PC-9 (cell line): ENCODE data around the gene TBL1XR1. TPM values are rescaled to one million over a fixed set of nuclear protein-coding genes. Genes with fewer than 3 reads are reported as not detected.

Experiments
- BruUV-seq: library from RNA; stranded (reverse); fragments of 400-500 nt; replicated peaks from 2 replicates; lab custom pipeline; 2021; lab: Mats Ljungman, UMichigan
- CTCF ChIA-PET: fragments of 300-600 bp; sonication (Branson Sonifier 250); formaldehyde crosslinking; loops from one replicate; lab custom pipeline; 2022; ENCODE audit warnings: antibody characterized with exemption; lab: Charles Lee
- POLR2A ChIA-PET: fragments of 300-600 bp; sonication (Branson Sonifier 250); formaldehyde crosslinking; loops from one replicate; lab custom pipeline; 2022; ENCODE audit warnings: antibody characterized with exemption; ENCODE audit not compliant: unreplicated experiment; lab: Charles Lee
- DNase-seq, 2 experiments: peaks; one replicate each; pipeline versions ENCODE4 v3.0.0 to v3.0.0-alpha.2; 2015 to 2022; ENCODE audit warnings: mixed read lengths in 1 of 2
- H2AFZ ChIP-seq: fragments of 200-600 bp; sonication (generic); 2 replicates; pipeline ENCODE4 v1.8.1; 2017; ENCODE audit warnings: antibody characterized with exemption
- H3F3A ChIP-seq: fragments of 200-600 bp; sonication (generic); 2 replicates; pipeline ENCODE4 v1.8.1; 2017; ENCODE audit warnings: antibody characterized with exemption, mild to moderate bottlenecking, low read depth; ENCODE audit not compliant: insufficient read depth
- H3K27ac ChIP-seq: fragments of 200-600 bp; sonication (generic); 2 replicates; pipeline ENCODE4 v1.6.1; 2016; ENCODE audit warnings: mixed run types
- H3K27me3 ChIP-seq: fragments of 200-600 bp; sonication (generic); 2 replicates; pipeline ENCODE4 v1.6.1; 2016; ENCODE audit warnings: low read depth, mixed run types; ENCODE audit not compliant: insufficient read depth
- H3K36me3 ChIP-seq: fragments of 200-600 bp; sonication (generic); 2 replicates; pipeline ENCODE4 v1.6.1; 2016; ENCODE audit warnings: low read depth, mixed run types
- H3K4me1 ChIP-seq: fragments of 200-600 bp; sonication (generic); replicated peaks from 2 replicates; pipeline ENCODE4 v1.6.1; 2016; ENCODE audit warnings: mixed run types; ENCODE audit not compliant: insufficient read depth
- H3K4me2 ChIP-seq: fragments of 200-600 bp; sonication (generic); 2 replicates; pipeline ENCODE4 v1.6.1; 2017; ENCODE audit warnings: mixed run types
- H3K4me3 ChIP-seq: fragments of 200-600 bp; sonication (generic); 2 replicates; pipeline ENCODE4 v1.6.1; 2016; ENCODE audit warnings: mixed run types
- H3K79me2 ChIP-seq: fragments of 200-600 bp; sonication (generic); 2 replicates; pipeline ENCODE4 v1.6.1; 2017; ENCODE audit warnings: low read depth, mixed run types
- H3K9me2 ChIP-seq: fragments of 200-600 bp; sonication (generic); 2 replicates; pipeline ENCODE4 v1.8.1; 2017; ENCODE audit warnings: mild to moderate bottlenecking; ENCODE audit not compliant: insufficient read depth
- H3K9me3 ChIP-seq: fragments of 200-600 bp; sonication (generic); 2 replicates; pipeline ENCODE4 v1.8.1; 2016; ENCODE audit warnings: low read depth; ENCODE audit not compliant: insufficient read depth
- H4K20me1 ChIP-seq: fragments of 200-600 bp; sonication (generic); 2 replicates; pipeline ENCODE4 v1.8.1; 2017; ENCODE audit not compliant: insufficient read depth
- CTCF ChIP-seq: fragments of 200-600 bp; sonication (generic); conservative IDR thresholded peaks from 2 replicates; pipeline ENCODE4 v1.6.1; 2017; ENCODE audit warnings: mixed run types, antibody characterized with exemption, mild to moderate bottlenecking, moderate library complexity
- EZH2 ChIP-seq: fragments of 200-600 bp; sonication (generic); IDR thresholded peaks from 2 replicates; pipeline ENCODE4 v1.8.0; 2017; ENCODE audit warnings: antibody characterized with exemption, low read depth
- intact Hi-C: fragments of 100-400 bp; cut with micrococcal nuclease; formaldehyde crosslinking; loops from one replicate; pipeline ENCODE4 v1.10.0; 2022; ENCODE audit not compliant: unreplicated experiment
- total RNA-seq: library from RNA; stranded (reverse); gene quantifications from 2 replicates; pipeline ENCODE4 v1.2.3, GENCODE V29; 2021

The TBL1XR1 gene
- total RNA-seq, 1 experiment from 2014 or later, result 243 TPM

DNA sequence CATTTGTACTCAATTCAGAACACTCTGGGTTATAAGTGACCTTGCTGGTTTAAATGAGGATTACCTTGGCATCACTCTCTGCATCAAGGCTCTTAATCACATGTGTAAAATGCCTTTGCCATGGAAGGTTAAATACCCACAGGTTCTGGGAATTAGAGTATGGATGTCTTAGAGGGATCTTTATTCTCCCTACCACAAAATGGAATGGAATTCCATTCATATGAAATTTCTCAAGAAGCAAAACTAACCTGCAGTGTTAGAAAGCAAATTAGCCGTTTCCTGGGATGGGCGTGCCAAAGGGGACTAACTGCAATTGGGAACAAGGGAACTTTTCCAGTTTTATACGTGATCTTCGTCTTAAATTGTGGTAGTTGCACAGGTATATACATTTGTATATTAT, 39.8 kb downstream of the TBL1XR1 start:
- H2AFZ ChIP-seq, result no peak overlapping the region
- peaks cover 99% of the 10 kb centered on the region for H3K79me2 ChIP-seq
- DNase-seq, result no peak
- peaks cover 78% of the 10 kb centered on the region for H4K20me1 ChIP-seq
- no peaks in the 10 kb centered on the region for H3K27me3 ChIP-seq
- no TSS peak for BruUV-seq
- no peak overlapping the region for H3K4me2 ChIP-seq
- no peaks in the 10 kb centered on the region for H3K9me3 ChIP-seq
- POLR2A ChIA-PET, result no interaction called here
- H3K4me1 ChIP-seq, result no peaks in the 10 kb centered on the region; the same call in 1 of the 2 replicates
- H3K9me2 ChIP-seq, result no peaks in the 10 kb centered on the region
- peaks cover 41% of the 10 kb centered on the region for H3F3A ChIP-seq
- H3K36me3 ChIP-seq, result peaks cover 25% of the 10 kb centered on the region
- no peak for TF ChIP-seq EZH2
- no peak for TF ChIP-seq CTCF
- CTCF ChIA-PET, result no interaction called here
- no peak overlapping the region for H3K27ac ChIP-seq
- intact Hi-C loops, result no loop called here
- no peak overlapping the region for H3K4me3 ChIP-seq

DNA sequence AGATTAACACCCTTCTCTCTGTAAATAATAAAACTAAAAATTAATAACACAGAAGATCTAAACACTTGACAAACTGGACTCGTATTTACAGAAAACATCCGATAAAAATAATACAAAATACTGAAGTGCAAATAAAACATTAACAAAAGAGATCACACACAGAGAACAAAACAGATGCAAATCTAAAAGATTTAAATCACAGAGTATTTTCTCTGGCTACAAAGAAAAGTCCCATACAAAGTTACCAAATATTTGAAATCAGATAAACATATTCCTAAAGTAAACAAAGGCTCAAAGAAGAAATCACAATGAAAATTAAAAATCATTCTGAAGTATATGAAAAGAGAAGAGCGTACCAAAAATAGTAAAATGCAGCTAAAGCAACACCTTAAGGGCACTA, 42.5 kb downstream of the TBL1XR1 start:
- Histone ChIP-seq H3K27me3 (no peaks in the 10 kb centered on the region), H3K4me1 (peaks cover 22% of the 10 kb centered on the region), H3K79me2 (peaks cover 99% of the 10 kb centered on the region), H3K27ac (peak overlapping the region; percentile 22; the same call in 1 of the 2 replicates), H3K4me3 (no peak overlapping the region), H3K4me2 (no peak overlapping the region), H3F3A (peaks cover 51% of the 10 kb centered on the region), H3K9me3 (no peaks in the 10 kb centered on the region), H4K20me1 (peaks cover 84% of the 10 kb centered on the region), H2AFZ (no peak overlapping the region), H3K9me2 (no peaks in the 10 kb centered on the region), H3K36me3 (peaks cover 26% of the 10 kb centered on the region)
- ChIA-PET POLR2A (interaction anchor here (0.7 kb wide), 1 partner anchor 504 kb away, joined by 5 read pairs; no protein-coding TSS in a partner anchor), CTCF (no interaction called here)
- no peak for TF ChIP-seq CTCF
- TF ChIP-seq EZH2, result no peak
- intact Hi-C loops, result no loop called here
- BruUV-seq, result no TSS peak
- DNase-seq, result no peak

DNA sequence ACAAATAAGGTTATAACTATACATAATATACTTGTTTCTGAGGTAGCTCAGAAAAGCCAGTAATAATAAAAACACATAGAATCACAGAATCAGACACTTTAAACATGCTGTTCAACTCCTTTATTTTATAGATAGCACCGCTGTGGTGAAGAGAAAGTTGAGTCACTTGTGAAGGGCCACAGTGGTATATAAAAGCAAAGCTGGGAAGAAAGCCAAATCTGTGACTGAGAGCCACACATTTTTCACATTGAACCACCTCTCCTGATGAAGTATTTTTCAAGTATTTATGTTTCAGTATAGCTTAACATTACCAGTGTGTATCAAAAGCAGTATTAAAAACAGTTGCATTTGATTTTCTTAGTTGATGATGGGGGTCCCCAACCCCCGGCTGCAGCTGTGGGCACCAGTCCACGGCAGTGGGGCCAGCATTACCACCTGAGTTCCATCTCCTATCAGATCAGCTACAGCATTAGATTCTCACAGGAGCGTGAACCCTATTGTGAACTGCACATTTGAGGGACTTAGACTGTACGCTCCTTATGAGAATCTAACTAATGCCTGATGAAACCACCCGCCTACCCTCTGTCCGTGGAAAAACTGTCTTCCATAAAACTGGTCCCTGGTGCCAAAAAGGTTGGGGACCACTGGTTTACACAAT, 46.2 kb downstream of the TBL1XR1 start:
- Histone ChIP-seq H3K4me2 (no peak overlapping the region), H3K4me3 (no peak overlapping the region), H4K20me1 (peaks cover 90% of the 10 kb centered on the region), H3K9me2 (no peaks in the 10 kb centered on the region), H2AFZ (no peak overlapping the region), H3K4me1 (peaks cover 29% of the 10 kb centered on the region), H3K27ac (peak overlapping the region; percentile 47), H3K79me2 (peaks cover 100% of the 10 kb centered on the region), H3F3A (peaks cover 46% of the 10 kb centered on the region), H3K9me3 (no peaks in the 10 kb centered on the region), H3K36me3 (peaks cover 44% of the 10 kb centered on the region), H3K27me3 (no peaks in the 10 kb centered on the region)
- ChIA-PET CTCF (interaction anchor here (0.6 kb wide), 1 partner anchor 12 kb away, joined by 5 read pairs; no protein-coding TSS in a partner anchor), POLR2A (interaction anchor here (0.6 to 0.7 kb wide), 2 partner anchors 594 to 1231 kb away, joined by 3 read pairs; no protein-coding TSS in a partner anchor)
- DNase-seq, result peak; percentile 27 to 54
- BruUV-seq, result no TSS peak
- TF ChIP-seq EZH2 (no peak), CTCF (no peak)
- intact Hi-C loops, result no loop called here
